ENCODE data around the gene SQOR.

GRCh38 chr15:45603881-45604280 lies 30.9 kb upstream of the SQOR start:
- TF ChIP-seq RAD21 (IDR thresholded peaks at IDR 0.05; ENCODE audit: low read length) (no peak), POLR2A (IDR thresholded peaks at IDR 0.05; ENCODE audit: low read depth, low read length) (no peak)
- TF ChIP-seq, protein P1, sequence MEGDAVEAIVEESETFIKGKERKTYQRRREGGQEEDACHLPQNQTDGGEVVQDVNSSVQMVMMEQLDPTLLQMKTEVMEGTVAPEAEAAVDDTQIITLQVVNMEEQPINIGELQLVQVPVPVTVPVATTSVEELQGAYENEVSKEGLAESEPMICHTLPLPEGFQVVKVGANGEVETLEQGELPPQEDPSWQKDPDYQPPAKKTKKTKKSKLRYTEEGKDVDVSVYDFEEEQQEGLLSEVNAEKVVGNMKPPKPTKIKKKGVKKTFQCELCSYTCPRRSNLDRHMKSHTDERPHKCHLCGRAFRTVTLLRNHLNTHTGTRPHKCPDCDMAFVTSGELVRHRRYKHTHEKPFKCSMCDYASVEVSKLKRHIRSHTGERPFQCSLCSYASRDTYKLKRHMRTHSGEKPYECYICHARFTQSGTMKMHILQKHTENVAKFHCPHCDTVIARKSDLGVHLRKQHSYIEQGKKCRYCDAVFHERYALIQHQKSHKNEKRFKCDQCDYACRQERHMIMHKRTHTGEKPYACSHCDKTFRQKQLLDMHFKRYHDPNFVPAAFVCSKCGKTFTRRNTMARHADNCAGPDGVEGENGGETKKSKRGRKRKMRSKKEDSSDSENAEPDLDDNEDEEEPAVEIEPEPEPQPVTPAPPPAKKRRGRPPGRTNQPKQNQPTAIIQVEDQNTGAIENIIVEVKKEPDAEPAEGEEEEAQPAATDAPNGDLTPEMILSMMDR (conservative IDR thresholded peaks at IDR 0.05; ENCODE audit: low read depth, low read length), result no peak

All from IMR-90 (cell line).